ENCODE results near the gene EXOSC10. TPM values are rescaled to one million over a fixed set of nuclear protein-coding genes. Genes with fewer than 3 reads are reported as not detected.

Gene EXOSC10
- total RNA-seq, 1 experiment from 2014 or later = 73.0 TPM

GRCh38 chr1:11145741-11146140, 46.1 kb upstream of the EXOSC10 start:
- peaks cover 44% of the 10 kb centered on the region for H3K36me3 Mint-ChIP-seq
- no peak overlapping the region for H3K4me3 Mint-ChIP-seq
- CTCF ChIA-PET = no interaction called here
- POLR2A ChIA-PET = no interaction called here
- no peaks in the 10 kb centered on the region for H3K9me3 Mint-ChIP-seq
- no peak overlapping the region for H3K27ac Mint-ChIP-seq
- TF ChIP-seq SP1 (CRISPR knock-in tag; conservative IDR thresholded peaks at IDR 0.05) = no peak
- no peak for TF ChIP-seq NR2C2 (CRISPR knock-in tag; IDR thresholded peaks at IDR 0.05)
- no peak for TF ChIP-seq FOXK1 (CRISPR knock-in tag; IDR thresholded peaks at IDR 0.05)
- no peak for TF ChIP-seq SOX15 (CRISPR knock-in tag; IDR thresholded peaks at IDR 0.05)
- no peak for TF ChIP-seq ZMAT4 (CRISPR knock-in tag; IDR thresholded peaks at IDR 0.05)
- TF ChIP-seq IRF1 (CRISPR knock-in tag; IDR thresholded peaks at IDR 0.05) = no peak
- no peak for TF ChIP-seq E2F5 (CRISPR knock-in tag; IDR thresholded peaks at IDR 0.05)
- TF ChIP-seq CBFB (CRISPR knock-in tag; IDR thresholded peaks at IDR 0.05; ENCODE audit: low read depth) = no peak
- no peak for TF ChIP-seq ZNF263 (CRISPR knock-in tag; IDR thresholded peaks at IDR 0.05; ENCODE audit: low read depth)
- no peak for TF ChIP-seq SMAD3 (CRISPR knock-in tag; IDR thresholded peaks at IDR 0.05; ENCODE audit: borderline replicate concordance)
- no peak for TF ChIP-seq RORB (CRISPR knock-in tag; IDR thresholded peaks at IDR 0.05)
- no peak for TF ChIP-seq ZNF219 (CRISPR knock-in tag; IDR thresholded peaks at IDR 0.05; ENCODE audit: borderline replicate concordance)
- no peak for TF ChIP-seq MXD4 (CRISPR knock-in tag; IDR thresholded peaks at IDR 0.05; ENCODE audit: borderline replicate concordance)
- no peak for TF ChIP-seq ZBTB21 (CRISPR knock-in tag; IDR thresholded peaks at IDR 0.05; ENCODE audit: borderline replicate concordance)
- TF ChIP-seq ZNF396 (CRISPR knock-in tag; IDR thresholded peaks at IDR 0.05; ENCODE audit: borderline replicate concordance) = no peak
- TF ChIP-seq AFF4 (CRISPR knock-in tag; IDR thresholded peaks at IDR 0.05; ENCODE audit: borderline replicate concordance) = no peak
- H3K27me3 Mint-ChIP-seq (ENCODE audit: low read depth) = no peaks in the 10 kb centered on the region
- peaks cover 12% of the 10 kb centered on the region for H3K4me1 Mint-ChIP-seq
- DNase-seq (ENCODE audit: low spot score) = no peak
- no peak for ATAC-seq

GRCh38 chr1:11144570-11145256, 45.0 kb upstream of the EXOSC10 start:
- Mint-ChIP-seq H3K36me3 (peaks cover 37% of the 10 kb centered on the region), H3K27ac (no peak overlapping the region), H3K27me3 (ENCODE audit: low read depth) (no peaks in the 10 kb centered on the region), H3K4me3 (no peak overlapping the region), H3K9me3 (no peaks in the 10 kb centered on the region), H3K4me1 (peaks cover 12% of the 10 kb centered on the region)
- POLR2A ChIA-PET = no interaction called here
- DNase-seq (ENCODE audit: low spot score) (no peak), ATAC-seq (no peak)
- CTCF ChIA-PET = no interaction called here
- TF ChIP-seq GABPB1 (CRISPR knock-in tag; IDR thresholded peaks at IDR 0.05) (no peak), ZNF121 (CRISPR knock-in tag; IDR thresholded peaks at IDR 0.05) (no peak), NR2C2 (CRISPR knock-in tag; IDR thresholded peaks at IDR 0.05) (no peak), ZNF532 (CRISPR knock-in tag; IDR thresholded peaks at IDR 0.05; ENCODE audit: borderline replicate concordance) (no peak), FOXP4 (CRISPR knock-in tag; IDR thresholded peaks at IDR 0.05) (no peak), OVOL2 (CRISPR knock-in tag; IDR thresholded peaks at IDR 0.05; ENCODE audit: borderline replicate concordance) (no peak), ZNF671 (CRISPR knock-in tag; IDR thresholded peaks at IDR 0.05) (no peak), SMAD3 (CRISPR knock-in tag; IDR thresholded peaks at IDR 0.05; ENCODE audit: borderline replicate concordance) (no peak), TCF7 (CRISPR knock-in tag; IDR thresholded peaks at IDR 0.05; ENCODE audit: low read depth) (no peak), ZBTB21 (CRISPR knock-in tag; IDR thresholded peaks at IDR 0.05; ENCODE audit: borderline replicate concordance) (no peak)
